Muscle of back (tissue), 11 donors: Measurements from ENCODE around the gene NAA35. TPM values are rescaled to one million over a fixed set of nuclear protein-coding genes. Genes with fewer than 3 reads are reported as not detected.
A peak's percentile ranks its signal among the peaks of the same experiment; 100 is the strongest.
"Not testable (repeated sequence)": the region's sequence is repeated elsewhere in the genome, so short reads cannot be mapped to it uniquely, and the experiment has no call there.

Experiments
- DNase-seq, 3 donors: peaks; one replicate each; pipeline versions ENCODE4 v3.0.0 to v3.0.0-alpha.2; 2013
- polyA plus RNA-seq, 10 donors: library from polyadenylated mRNA; unstranded; fragments of 120-200 nt; gene quantifications; one replicate each; pipeline ENCODE4 v1.2.1, GENCODE V29; 2013; ENCODE audit not compliant: insufficient read length in 10 of 10

The NAA35 gene
- polyA plus RNA-seq, 10 donors = 18.3 to 22.9 (median 20.8) TPM

- no peak for DNase-seq
Observed at GRCh38 chr9:86021166-86021565, 80.2 kb downstream of the NAA35 start.

- DNase-seq = no peak
Observed at GRCh38 chr9:86022687-86023266, 81.8 kb downstream of the NAA35 start.

GRCh38 chr9:86027767-86028166, 86.8 kb downstream of the NAA35 start:
- DNase-seq = no peak

GRCh38 chr9:86034863-86035734, 94.2 kb downstream of the NAA35 start:
- DNase-seq = no peak

GRCh38 chr9:86035827-86036440, 95.0 kb downstream of the NAA35 start:
- no peak for DNase-seq

GRCh38 chr9:86036555-86036954, 95.6 kb downstream of the NAA35 start:
- DNase-seq = no peak

GRCh38 chr9:86039991-86040860, 99.3 kb downstream of the NAA35 start:
- DNase-seq = peak in 1 of 3 donors; percentile 14

- DNase-seq = no peak
Observed at GRCh38 chr9:86040861-86041155, 99.9 kb downstream of the NAA35 start.

GRCh38 chr9:86041311-86041741, 100.4 kb downstream of the NAA35 start:
- peak; percentile 19 to 60 (median 28) for DNase-seq

- DNase-seq = no peak
Observed at GRCh38 chr9:86042199-86042978, 101.4 kb downstream of the NAA35 start.

GRCh38 chr9:86043586-86043985, 102.6 kb downstream of the NAA35 start:
- DNase-seq = no peak

GRCh38 chr9:86043999-86044398, 103.1 kb downstream of the NAA35 start:
- DNase-seq = no peak

- DNase-seq = no peak
Observed at GRCh38 chr9:86045654-86046053, 104.7 kb downstream of the NAA35 start.

- DNase-seq = no peak
Observed at GRCh38 chr9:86046071-86046636, 105.2 kb downstream of the NAA35 start.

- DNase-seq = no peak
Observed at GRCh38 chr9:86046930-86047341, 106.0 kb downstream of the NAA35 start.

GRCh38 chr9:86047361-86047760, 106.4 kb downstream of the NAA35 start:
- no peak for DNase-seq

GRCh38 chr9:86048018-86048742, 107.2 kb downstream of the NAA35 start:
- not testable (repeated sequence) for DNase-seq

GRCh38 chr9:86052556-86053468, 111.9 kb downstream of the NAA35 start:
- DNase-seq = no peak

- no peak for DNase-seq
Observed at GRCh38 chr9:86054695-86055094, 113.7 kb downstream of the NAA35 start.
